H1 (cell line): ENCODE measurements around the gene SCAI. TPM values are rescaled to one million over a fixed set of nuclear protein-coding genes. Genes with fewer than 3 reads are reported as not detected.

Experiments used
- CTCF ChIA-PET: fragments of 300-600 bp; sonication (Branson Sonifier 250); formaldehyde crosslinking; loops from one replicate; lab custom pipeline; 2021; ENCODE audit not compliant: partially characterized antibody; lab: Charles Lee
- POLR2A ChIA-PET: fragments of 300-600 bp; sonication (Branson Sonifier 250); formaldehyde crosslinking; loops from one replicate; lab custom pipeline; 2021; ENCODE audit warnings: inconsistent platforms; ENCODE audit not compliant: partially characterized antibody; lab: Charles Lee
- DNase-seq, 2 experiments: peaks; one replicate each; pipeline versions ENCODE4 v3.0.0 to v3.0.0-alpha.2; 2010 to 2022; ENCODE audit warnings: low spot score in 2 of 2, low read depth in 1 of 2, mixed read lengths in 1 of 2
- FAIRE-seq: peaks from 2 replicates; lab custom pipeline; 2011; peaks lifted over from hg19 to GRCh38; lab: Jason Lieb, UNC
- H2AFZ ChIP-seq: 2 replicates; pipeline ENCODE4 v1.8.1; 2012; ENCODE audit warnings: low read length, inconsistent platforms
- H2AK5ac ChIP-seq: 2 replicates; pipeline ENCODE4 v1.6.1; 2013; ENCODE audit warnings: low read depth, low read length
- H2BK120ac ChIP-seq: replicated peaks from 2 replicates; pipeline ENCODE3; 2013; ENCODE audit warnings: low read depth, low read length, inconsistent platforms
- H2BK12ac ChIP-seq: 2 replicates; pipeline ENCODE4 v1.6.1; 2013; ENCODE audit warnings: low read depth, low read length
- H2BK15ac ChIP-seq: 2 replicates; pipeline ENCODE4 v1.6.1; 2013; ENCODE audit warnings: low read length
- H2BK20ac ChIP-seq: 2 replicates; pipeline ENCODE4 v1.6.1; 2013; ENCODE audit warnings: low read length
- H2BK5ac ChIP-seq: 2 replicates; pipeline ENCODE4 v1.6.1; 2013; ENCODE audit warnings: low read depth, low read length
- H3K14ac ChIP-seq: 2 replicates; pipeline ENCODE4 v1.6.1; 2013; ENCODE audit warnings: inconsistent platforms; ENCODE audit not compliant: insufficient read length
- H3K18ac ChIP-seq: 2 replicates; pipeline ENCODE4 v1.6.1; 2013; ENCODE audit warnings: low read length; ENCODE audit errors: extremely low read depth
- H3K23ac ChIP-seq: 2 replicates; pipeline ENCODE4 v1.6.1; 2013; ENCODE audit warnings: inconsistent platforms; ENCODE audit not compliant: insufficient read length
- H3K23me2 ChIP-seq: 2 replicates; pipeline ENCODE4 v1.6.1; 2013; ENCODE audit warnings: low read depth, low read length
- H3K27ac ChIP-seq: 2 replicates; pipeline ENCODE4 v1.6.1; 2011; ENCODE audit warnings: low read depth, low read length, inconsistent platforms
- H3K27me3 ChIP-seq, 4 experiments: replicated peaks in 1 of 4; 1 replicate in 1 of 4; 2 replicates in 3 of 4; pipeline versions ENCODE4 v1.6.1 to v1.8.1; 2011 to 2013; ENCODE audit warnings: low read length in 3 of 4, mild to moderate bottlenecking in 3 of 4, inconsistent platforms in 2 of 4, mixed read lengths in 2 of 4, moderate library complexity in 1 of 4; ENCODE audit not compliant: control insufficient read depth in 3 of 4, insufficient read depth in 3 of 4; ENCODE audit errors: extremely low read depth in 1 of 4
- H3K36me3 ChIP-seq, 4 experiments: 2 replicates each; pipeline versions ENCODE4 v1.6.1 to v1.8.1; 2011 to 2013; ENCODE audit warnings: mild to moderate bottlenecking in 4 of 4, low read length in 3 of 4, moderate library complexity in 2 of 4, control low read depth in 1 of 4, inconsistent platforms in 1 of 4; ENCODE audit not compliant: insufficient read depth in 4 of 4, control insufficient read depth in 2 of 4
- H3K4ac ChIP-seq: replicated peaks from 2 replicates; pipeline ENCODE3; 2013; ENCODE audit warnings: low read length, low read depth, mixed read lengths, inconsistent platforms; ENCODE audit not compliant: insufficient read length
- H3K4me1 ChIP-seq, 4 experiments: replicated peaks in 1 of 4; 1 replicate in 1 of 4; 2 replicates in 3 of 4; pipeline versions ENCODE4 v1.6.1 to v1.8.1; 2011 to 2013; ENCODE audit warnings: low read length in 3 of 4, inconsistent platforms in 2 of 4, mixed read lengths in 1 of 4; ENCODE audit not compliant: insufficient read depth in 4 of 4, control insufficient read depth in 3 of 4
- H3K4me2 ChIP-seq, 2 experiments: 2 replicates each; pipeline versions ENCODE4 v1.6.1 to v1.8.1; 2011 to 2013; ENCODE audit warnings: low read depth in 2 of 2, low read length in 2 of 2, control low read depth in 1 of 2, inconsistent platforms in 1 of 2, mild to moderate bottlenecking in 1 of 2; ENCODE audit not compliant: insufficient read depth in 1 of 2
- H3K4me3 ChIP-seq, 4 experiments: fragments of 200-600, 300-600 bp in 1 of 4; sonication (generic), shearing (Covaris generic), sonication (Bioruptor Twin) in 1 of 4; 2 replicates each; pipeline versions ENCODE4 v1.5.1 to v1.8.1; 2011 to 2016; ENCODE audit warnings: low read length in 4 of 4, low read depth in 3 of 4, control low read depth in 2 of 4, inconsistent platforms in 2 of 4, mild to moderate bottlenecking in 2 of 4, mixed read lengths in 1 of 4, moderate library complexity in 1 of 4; ENCODE audit not compliant: insufficient read depth in 2 of 4; ENCODE audit errors: extremely low read depth in 1 of 4
- H3K56ac ChIP-seq: replicated peaks from 2 replicates; pipeline ENCODE3; 2013; ENCODE audit warnings: low read depth, mild to moderate bottlenecking, mixed read lengths, low read length, inconsistent platforms; ENCODE audit not compliant: insufficient read length
- H3K79me1 ChIP-seq: 2 replicates; pipeline ENCODE4 v1.6.1; 2013; ENCODE audit warnings: low read depth, low read length, control low read depth
- H3K79me2 ChIP-seq, 2 experiments: 2 replicates each; pipeline versions ENCODE4 v1.6.1 to v1.8.1; 2012 to 2013; ENCODE audit warnings: low read length in 2 of 2, mild to moderate bottlenecking in 2 of 2, inconsistent platforms in 1 of 2; ENCODE audit not compliant: insufficient read depth in 2 of 2, control insufficient read depth in 1 of 2
- H3K9ac ChIP-seq, 4 experiments: replicated peaks in 1 of 4; 1 replicate in 1 of 4; 2 replicates in 3 of 4; pipeline versions ENCODE4 v1.6.1 to v1.8.1; 2011 to 2013; ENCODE audit warnings: low read depth in 3 of 4, low read length in 3 of 4, control low read depth in 2 of 4, mild to moderate bottlenecking in 2 of 4, moderate library complexity in 2 of 4, inconsistent platforms in 1 of 4; ENCODE audit errors: extremely low read depth in 1 of 4
- H3K9me3 ChIP-seq, 2 experiments: 2 replicates each; pipeline versions ENCODE4 v1.6.1 to v1.8.1; 2012 to 2013; ENCODE audit warnings: mild to moderate bottlenecking in 2 of 2, moderate library complexity in 2 of 2, control low read depth in 1 of 2, inconsistent platforms in 1 of 2, low read depth in 1 of 2, low read length in 1 of 2, mixed read lengths in 1 of 2; ENCODE audit not compliant: insufficient read depth in 2 of 2
- H4K20me1 ChIP-seq, 2 experiments: replicated peaks in 1 of 2; 2 replicates each; pipeline versions ENCODE3 to v1.8.1; 2011 to 2013; ENCODE audit warnings: inconsistent platforms in 2 of 2, low read length in 2 of 2, mild to moderate bottlenecking in 1 of 2; ENCODE audit not compliant: insufficient read depth in 2 of 2, control insufficient read depth in 1 of 2
- H4K5ac ChIP-seq: 2 replicates; pipeline ENCODE4 v1.6.1; 2013; ENCODE audit warnings: low read length, low read depth, mixed read lengths, inconsistent platforms; ENCODE audit not compliant: insufficient read length
- H4K8ac ChIP-seq: 2 replicates; pipeline ENCODE4 v1.8.0; 2013; ENCODE audit warnings: mild to moderate bottlenecking, moderate library complexity, low read length, inconsistent platforms; ENCODE audit not compliant: insufficient read depth; ENCODE audit errors: extremely low read depth
- H4K91ac ChIP-seq: replicated peaks from 2 replicates; pipeline ENCODE3; 2013; ENCODE audit warnings: low read length, mixed read lengths, inconsistent platforms; ENCODE audit not compliant: insufficient read length
- CEBPB ChIP-seq: IDR thresholded peaks from 2 replicates; pipeline ENCODE4 v1.6.1; 2012; ENCODE audit warnings: low read depth, low read length
- GTF2F1 ChIP-seq: IDR thresholded peaks from 2 replicates; pipeline ENCODE4 v1.6.1; 2012; ENCODE audit warnings: low read depth, low read length, improper control_type of control experiment, borderline replicate concordance
- KDM4A ChIP-seq: IDR thresholded peaks from one replicate; pipeline ENCODE4 v1.7.1; 2012; ENCODE audit warnings: low read depth, mild to moderate bottlenecking, moderate library complexity, low read length, inconsistent platforms; ENCODE audit not compliant: severe bottlenecking
- SAP30 ChIP-seq: fragments of 300-600 bp; sonication (generic); IDR thresholded peaks from 2 replicates; pipeline ENCODE4 v1.7.1; 2012; ENCODE audit warnings: low read length, moderate library complexity, mild to moderate bottlenecking, inconsistent platforms; ENCODE audit not compliant: insufficient read depth, insufficient replicate concordance
- TAF7 ChIP-seq: optimal IDR thresholded peaks from 2 replicates; pipeline ENCODE3; 2011; ENCODE audit warnings: low read depth, mild to moderate bottlenecking, inconsistent platforms, low read length, moderate library complexity, borderline replicate concordance
- ZNF274 ChIP-seq: IDR thresholded peaks from 2 replicates; pipeline ENCODE4 v1.7.0; 2012; ENCODE audit warnings: low read length, borderline replicate concordance; ENCODE audit errors: extremely low read depth
- WGBS, 2 experiments: shearing (Covaris generic) in 1 of 2; methylation state at CpG; one replicate each; pipeline versions ENCODE4 v1.1.6 to v1.1.7; 2013 to 2015; ENCODE audit warnings: low lambda C conversion rate in 2 of 2, mixed read lengths in 2 of 2, inconsistent platforms in 1 of 2, low coverage in 1 of 2, missing lambda C conversion rate in 1 of 2; ENCODE audit not compliant: insufficient replicate concordance in 2 of 2, insufficient coverage in 1 of 2, insufficient read length in 1 of 2; ENCODE audit errors: extremely low coverage in 1 of 2, missing lambda C conversion rate in 1 of 2; 5-methylcytosine and 5-hydroxymethylcytosine counted together
- polyA plus RNA-seq, 7 experiments: library from polyadenylated mRNA; depleted of rRNA in 3 of 7; stranded (reverse) in 5 of 7; unstranded in 2 of 7; fragments of >200 nt in 5 of 7; fragments of 200-250 nt in 2 of 7; gene quantifications; 1 replicate in 5 of 7; 2 replicates in 1 of 7; 4 replicates in 1 of 7; pipeline versions ENCODE4 v1.2.1 to v1.2.3, GENCODE V29; 2011 to 2013; ENCODE audit warnings: missing spikeins in 2 of 7, mixed read lengths in 2 of 7
- total RNA-seq: library from RNA; stranded (reverse); fragmentation: NEBNext Ultra II Directional; extraction: Animal tissue kit (Norgen Biotek cat#: 25700); gene quantifications from 2 replicates; pipeline ENCODE4 v1.2.1, GENCODE V29; 2021
- TF ChIP-seq, protein P1 (sequence below): IDR thresholded peaks from 2 replicates; pipeline ENCODE4 v1.6.1; 2011; ENCODE audit warnings: low read length, improper control_type of control experiment
- TF ChIP-seq, protein P2 (sequence below), 3 experiments: IDR thresholded peaks; 1 replicate in 2 of 3; 2 replicates in 1 of 3; pipeline versions ENCODE4 v1.5.1 to v1.6.1; 2011; ENCODE audit warnings: low read length in 3 of 3, mild to moderate bottlenecking in 3 of 3, inconsistent platforms in 2 of 3, low read depth in 1 of 3, moderate library complexity in 1 of 3; ENCODE audit not compliant: insufficient read depth in 1 of 3; ENCODE audit errors: control extremely low read depth in 1 of 3
- TF ChIP-seq, protein P3 (sequence below): IDR thresholded peaks from 2 replicates; pipeline ENCODE4 v1.6.1; 2011; ENCODE audit warnings: low read depth, mild to moderate bottlenecking, low read length; ENCODE audit not compliant: insufficient read depth

The SCAI gene
- total and polyA plus RNA-seq, 2 of the 8 experiments (the other 6 are each of a cell fraction or from before 2014, with no cell fraction given) = 6.4 to 19.8 TPM

DNA sequence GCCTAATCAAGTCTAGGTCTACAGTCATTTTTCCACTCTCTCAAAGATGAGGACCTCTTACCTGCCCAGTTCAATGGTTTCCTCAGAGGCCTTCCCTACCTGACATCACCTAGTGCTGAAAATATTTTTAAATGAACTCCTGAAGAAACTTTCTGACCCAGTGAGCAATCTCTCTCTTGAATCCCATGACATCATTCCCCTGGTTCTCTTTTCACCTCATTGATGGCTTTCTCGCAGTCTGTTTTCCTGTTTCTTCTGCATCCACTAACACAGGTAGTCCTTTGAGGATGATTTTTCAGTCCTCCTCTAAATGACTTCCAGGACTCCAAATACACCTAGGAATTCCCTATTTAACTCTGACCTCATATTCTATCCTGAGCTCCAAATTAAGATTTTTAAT, 40.3 kb downstream of the SCAI start:
- no peak overlapping the region for H4K8ac ChIP-seq
- H3K36me3 ChIP-seq = peaks cover 0 to 3% (median 0%) of the 10 kb centered on the region in 4 experiments; a peak in 1 of 8 replicates
- peaks cover 0 to 14% of the 10 kb centered on the region in 2 experiments; a peak in 2 of 4 replicates for H3K79me2 ChIP-seq
- no peaks in the 10 kb centered on the region for H3K23me2 ChIP-seq
- H4K20me1 ChIP-seq = peaks cover 0 to 3% of the 10 kb centered on the region in 2 experiments
- no peak overlapping the region for H3K27ac ChIP-seq
- no peak overlapping the region for H2BK20ac ChIP-seq
- H3K4ac ChIP-seq = no peak overlapping the region
- no peak for FAIRE-seq
- peaks cover 4% of the 10 kb centered on the region; the same call in 1 of the 2 replicates for H3K79me1 ChIP-seq
- no peak overlapping the region for H3K56ac ChIP-seq
- no peak overlapping the region for H3K14ac ChIP-seq
- no peak overlapping the region for H3K4me2 ChIP-seq
- H3K23ac ChIP-seq = no peak overlapping the region
- H2BK120ac ChIP-seq = no peak overlapping the region
- ChIA-PET CTCF (no interaction called here), POLR2A (interaction anchor here (1.0 kb wide), 1 partner anchor 16 kb away, joined by 3 read pairs; no protein-coding TSS in a partner anchor)
- H3K4me1 ChIP-seq = no peaks in the 10 kb centered on the region
- H4K5ac ChIP-seq = no peak overlapping the region
- H2BK5ac ChIP-seq = no peak overlapping the region
- peaks cover 0 to 3% of the 10 kb centered on the region in 2 experiments; a peak in 1 of 4 replicates for H3K9me3 ChIP-seq
- no peak overlapping the region for H3K18ac ChIP-seq
- H2AFZ ChIP-seq = no peak overlapping the region
- H3K4me3 ChIP-seq = no peak overlapping the region
- H4K91ac ChIP-seq = no peak overlapping the region
- no peaks in the 10 kb centered on the region for H3K27me3 ChIP-seq
- no peak overlapping the region for H3K9ac ChIP-seq
- 100% methylated on average over 1 of the region's 1 CpG; no CpG with 5 or more reads in 1 of the 2 experiments for WGBS, 2 experiments
- H2BK12ac ChIP-seq = no peak overlapping the region
- H2AK5ac ChIP-seq = no peak overlapping the region
- DNase-seq = no peak
- H2BK15ac ChIP-seq = no peak overlapping the region
- no peak for TF ChIP-seq SAP30
- TF ChIP-seq ZNF274 = no peak
- TF ChIP-seq CEBPB = no peak
- TF ChIP-seq TAF7 = no peak
- TF ChIP-seq KDM4A = no peak
- TF ChIP-seq, protein P1, sequence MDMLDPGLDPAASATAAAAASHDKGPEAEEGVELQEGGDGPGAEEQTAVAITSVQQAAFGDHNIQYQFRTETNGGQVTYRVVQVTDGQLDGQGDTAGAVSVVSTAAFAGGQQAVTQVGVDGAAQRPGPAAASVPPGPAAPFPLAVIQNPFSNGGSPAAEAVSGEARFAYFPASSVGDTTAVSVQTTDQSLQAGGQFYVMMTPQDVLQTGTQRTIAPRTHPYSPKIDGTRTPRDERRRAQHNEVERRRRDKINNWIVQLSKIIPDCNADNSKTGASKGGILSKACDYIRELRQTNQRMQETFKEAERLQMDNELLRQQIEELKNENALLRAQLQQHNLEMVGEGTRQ = no peak
- TF ChIP-seq, protein P2, sequence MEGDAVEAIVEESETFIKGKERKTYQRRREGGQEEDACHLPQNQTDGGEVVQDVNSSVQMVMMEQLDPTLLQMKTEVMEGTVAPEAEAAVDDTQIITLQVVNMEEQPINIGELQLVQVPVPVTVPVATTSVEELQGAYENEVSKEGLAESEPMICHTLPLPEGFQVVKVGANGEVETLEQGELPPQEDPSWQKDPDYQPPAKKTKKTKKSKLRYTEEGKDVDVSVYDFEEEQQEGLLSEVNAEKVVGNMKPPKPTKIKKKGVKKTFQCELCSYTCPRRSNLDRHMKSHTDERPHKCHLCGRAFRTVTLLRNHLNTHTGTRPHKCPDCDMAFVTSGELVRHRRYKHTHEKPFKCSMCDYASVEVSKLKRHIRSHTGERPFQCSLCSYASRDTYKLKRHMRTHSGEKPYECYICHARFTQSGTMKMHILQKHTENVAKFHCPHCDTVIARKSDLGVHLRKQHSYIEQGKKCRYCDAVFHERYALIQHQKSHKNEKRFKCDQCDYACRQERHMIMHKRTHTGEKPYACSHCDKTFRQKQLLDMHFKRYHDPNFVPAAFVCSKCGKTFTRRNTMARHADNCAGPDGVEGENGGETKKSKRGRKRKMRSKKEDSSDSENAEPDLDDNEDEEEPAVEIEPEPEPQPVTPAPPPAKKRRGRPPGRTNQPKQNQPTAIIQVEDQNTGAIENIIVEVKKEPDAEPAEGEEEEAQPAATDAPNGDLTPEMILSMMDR (IDR thresholded peaks at IDR 0.05; ENCODE audit: control extremely low read depth in 1 of 3, insufficient read depth in 1 of 3, low read depth in 1 of 3, low read length in 3 of 3) = no peak
- no peak for TF ChIP-seq GTF2F1
- TF ChIP-seq, protein P3, sequence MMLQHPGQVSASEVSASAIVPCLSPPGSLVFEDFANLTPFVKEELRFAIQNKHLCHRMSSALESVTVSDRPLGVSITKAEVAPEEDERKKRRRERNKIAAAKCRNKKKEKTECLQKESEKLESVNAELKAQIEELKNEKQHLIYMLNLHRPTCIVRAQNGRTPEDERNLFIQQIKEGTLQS = no peak
